ENCODE measurements around the gene P2RX4. TPM values are rescaled to one million over a fixed set of nuclear protein-coding genes. Genes with fewer than 3 reads are reported as not detected.
"Not testable (repeated sequence)": the region's sequence is repeated elsewhere in the genome, so short reads cannot be mapped to it uniquely, and the experiment has no call there.

The P2RX4 gene
- total and polyA plus RNA-seq, 11 donors: 3.2 to 27.4 (median 5.3) TPM

GRCh38 chr12:121222847-121223246 is 12.9 kb downstream of the P2RX4 start:
- TF ChIP-seq POLR2A (IDR thresholded peaks at IDR 0.05) (no peak), CTCF (IDR thresholded peaks at IDR 0.05) (no peak)
- ATAC-seq: no peak
- H3K27me3 ChIP-seq: no peaks in the 10 kb centered on the region

GRCh38 chr12:121223292-121224285 is 13.7 kb downstream of the P2RX4 start:
- ATAC-seq (no peak), DNase-seq (no peak)
- no peak overlapping the region for H3K4me3 ChIP-seq
- H3K9me3 ChIP-seq: no peaks in the 10 kb centered on the region
- H3K27me3 ChIP-seq: no peaks in the 10 kb centered on the region
- no peak for TF ChIP-seq CTCF (IDR thresholded peaks at IDR 0.05)
- peaks cover 0 to 52% (median 33%) of the 10 kb centered on the region in 9 donors for H3K36me3 ChIP-seq
- 85 to 95% (median 87%) methylated on average over 18 to 19 of the region's 19 CpGs for WGBS, 4 donors
- intact Hi-C loops (cut with DNase I): loop anchor here in 1 of 10 donors (10.0 kb wide), 1 partner anchor 159 kb away; no protein-coding TSS in a partner anchor
- peaks cover 0 to 3% (median 0%) of the 10 kb centered on the region in 12 donors for H3K4me1 ChIP-seq
- no peak overlapping the region for H3K27ac ChIP-seq

More at GRCh38 chr12:121222847-121223246, 12.9 kb downstream of the P2RX4 start:
- Histone ChIP-seq H3K9me3 (no peaks in the 10 kb centered on the region), H3K4me3 (no peak overlapping the region), H3K36me3 (peaks cover 0 to 56% (median 35%) of the 10 kb centered on the region in 9 donors), H3K27ac (no peak overlapping the region), H3K4me1 (peaks cover 0 to 3% (median 0%) of the 10 kb centered on the region in 12 donors)
- intact Hi-C loops (cut with DNase I): loop anchor here in 1 of 10 donors (10.0 kb wide), 1 partner anchor 158 kb away; no protein-coding TSS in a partner anchor
- DNase-seq: no peak
- WGBS, 4 donors: 93 to 97% (median 94%) methylated on average over 10 of the region's 10 CpGs

GRCh38 chr12:121224591-121224990 is 14.7 kb downstream of the P2RX4 start:
- Histone ChIP-seq H3K4me3 (no peak overlapping the region), H3K27ac (no peak overlapping the region), H3K36me3 (peaks cover 0 to 55% (median 38%) of the 10 kb centered on the region in 9 donors), H3K4me1 (peaks cover 0 to 3% (median 0%) of the 10 kb centered on the region in 12 donors), H3K9me3 (no peaks in the 10 kb centered on the region), H3K27me3 (no peaks in the 10 kb centered on the region)
- ATAC-seq: no peak
- no peak for TF ChIP-seq POLR2A (IDR thresholded peaks at IDR 0.05)
- TF ChIP-seq CTCF (IDR thresholded peaks at IDR 0.05): no peak
- intact Hi-C loops (cut with DNase I): loop anchor here in 1 of 10 donors (10.0 kb wide), 1 partner anchor 160 kb away; no protein-coding TSS in a partner anchor
- no peak for DNase-seq
- 86 to 90% (median 89%) methylated on average over 8 of the region's 8 CpGs for WGBS, 4 donors

- DNase-seq (no peak), ATAC-seq (no peak)
- Histone ChIP-seq H3K27me3 (no peaks in the 10 kb centered on the region), H3K36me3 (peaks cover 0 to 52% (median 34%) of the 10 kb centered on the region in 9 donors), H3K4me1 (peaks cover 0 to 6% (median 0%) of the 10 kb centered on the region in 12 donors), H3K27ac (no peak overlapping the region), H3K9me3 (no peaks in the 10 kb centered on the region), H3K4me3 (no peak overlapping the region)
- WGBS, 4 donors: 90 to 92% (median 91%) methylated on average over 8 of the region's 8 CpGs
- intact Hi-C loops (cut with DNase I): loop anchor here in 1 of 10 donors (10.0 kb wide), 1 partner anchor 162 kb away; no protein-coding TSS in a partner anchor
- TF ChIP-seq POLR2A (IDR thresholded peaks at IDR 0.05) (no peak), CTCF (IDR thresholded peaks at IDR 0.05) (no peak)
Measured at GRCh38 chr12:121226399-121226798, 16.5 kb downstream of the P2RX4 start.

GRCh38 chr12:121226871-121227270 is 16.9 kb downstream of the P2RX4 start:
- ATAC-seq, DNase-seq, H3K4me3 ChIP-seq, H3K27me3 ChIP-seq, H3K9me3 ChIP-seq, H3K4me1 ChIP-seq, H3K27ac ChIP-seq: not testable (repeated sequence)
- 90 to 96% (median 95%) methylated on average over 8 of the region's 8 CpGs for WGBS, 4 donors
- intact Hi-C loops (cut with DNase I): loop anchor here in 1 of 10 donors (10.0 kb wide), 1 partner anchor 162 kb away; no protein-coding TSS in a partner anchor
- peaks cover 0 to 49% (median 34%) of the 10 kb centered on the region in 9 donors for H3K36me3 ChIP-seq

All from heart left ventricle (tissue), 16 donors.